HepG2 (cell line): ENCODE data around the gene DHX57. TPM values are rescaled to one million over a fixed set of nuclear protein-coding genes. Genes with fewer than 3 reads are reported as not detected.
A peak's percentile ranks its signal among the peaks of the same experiment; 100 is the strongest.

ENCODE experiments used
- ATAD3A ChIP-seq: sonication (generic); formaldehyde crosslinking; IDR thresholded peaks from 2 replicates; pipeline ENCODE4 v1.4.0; 2020; ENCODE audit warnings: missing genetic modification reagents
- CBX1 ChIP-seq: IDR thresholded peaks from one replicate; pipeline ENCODE4 v1.6.1; 2016; ENCODE audit warnings: antibody characterized with exemption, low read depth
- CREM ChIP-seq, 2 experiments: sonication (generic) in 1 of 2; formaldehyde crosslinking in 1 of 2; IDR thresholded peaks; 2 replicates each; pipeline versions ENCODE4 v1.4.0 to v1.6.1; 2016 to 2020; ENCODE audit warnings: antibody characterized with exemption in 1 of 2, mild to moderate bottlenecking in 1 of 2, missing genetic modification reagents in 1 of 2
- DPF2 ChIP-seq: sonication (generic); formaldehyde crosslinking; IDR thresholded peaks from 2 replicates; pipeline ENCODE4 v1.4.0; 2020; ENCODE audit warnings: mild to moderate bottlenecking, low read depth, missing genetic modification reagents, borderline replicate concordance
- TBX2 ChIP-seq: sonication (generic); formaldehyde crosslinking; IDR thresholded peaks from 2 replicates; pipeline ENCODE4 v1.5.0; 2020; ENCODE audit warnings: missing genetic modification reagents, mild to moderate bottlenecking, borderline replicate concordance
- ZNF280B ChIP-seq: sonication (generic); formaldehyde crosslinking; IDR thresholded peaks from 2 replicates; pipeline ENCODE4 v1.5.0; 2020; ENCODE audit warnings: missing genetic modification reagents, mild to moderate bottlenecking, borderline replicate concordance
- ZNF318 ChIP-seq: sonication (generic); formaldehyde crosslinking; IDR thresholded peaks from 2 replicates; pipeline ENCODE4 v1.4.0; 2020; ENCODE audit warnings: mild to moderate bottlenecking, missing genetic modification reagents
- polyA plus RNA-seq, 8 experiments: library from polyadenylated mRNA; depleted of rRNA in 3 of 8; stranded (reverse) in 7 of 8; unstranded in 1 of 8; fragments of >200 nt; fragmentation: Illumina TruSeq in 4 of 8; extraction: Trizol in 4 of 8; gene quantifications; 2 replicates each; pipeline versions ENCODE4 v1.2.1 to v1.2.3, GENCODE V29; 2011 to 2016; ENCODE audit warnings: low read depth in 4 of 8, missing spikeins in 1 of 8, mixed read lengths in 1 of 8; ENCODE audit not compliant: insufficient read depth in 1 of 8
- total RNA-seq, 5 experiments: library from RNA; depleted of rRNA; stranded (reverse); fragments of >200 nt; fragmentation: Illumina TruSeq; extraction: Trizol; gene quantifications; 2 replicates each; pipeline ENCODE4 v1.2.3, GENCODE V29; 2016; ENCODE audit warnings: low read depth in 1 of 5
- TF ChIP-seq, protein P1 (sequence below): sonication (generic); formaldehyde crosslinking; conservative IDR thresholded peaks from 2 replicates; pipeline ENCODE4 v1.8.1; 2023; ENCODE audit warnings: missing genetic modification reagents

The DHX57 gene
- total and polyA plus RNA-seq, 2 of the 13 experiments (the other 11 are each of a cell fraction or from before 2014, with no cell fraction given) = 9.2 to 24.2 TPM

- 0 out of 2 replicates have a peak, but pooled peaks have one; percentile 11 for TF ChIP-seq ZNF318 (CRISPR knock-in tag)
- no peak for TF ChIP-seq ATAD3A (CRISPR knock-in tag)
- no peak for TF ChIP-seq CBX1
- TF ChIP-seq, protein P1, sequence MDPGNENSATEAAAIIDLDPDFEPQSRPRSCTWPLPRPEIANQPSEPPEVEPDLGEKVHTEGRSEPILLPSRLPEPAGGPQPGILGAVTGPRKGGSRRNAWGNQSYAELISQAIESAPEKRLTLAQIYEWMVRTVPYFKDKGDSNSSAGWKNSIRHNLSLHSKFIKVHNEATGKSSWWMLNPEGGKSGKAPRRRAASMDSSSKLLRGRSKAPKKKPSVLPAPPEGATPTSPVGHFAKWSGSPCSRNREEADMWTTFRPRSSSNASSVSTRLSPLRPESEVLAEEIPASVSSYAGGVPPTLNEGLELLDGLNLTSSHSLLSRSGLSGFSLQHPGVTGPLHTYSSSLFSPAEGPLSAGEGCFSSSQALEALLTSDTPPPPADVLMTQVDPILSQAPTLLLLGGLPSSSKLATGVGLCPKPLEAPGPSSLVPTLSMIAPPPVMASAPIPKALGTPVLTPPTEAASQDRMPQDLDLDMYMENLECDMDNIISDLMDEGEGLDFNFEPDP = 0 out of 2 replicates have a peak, but pooled peaks have one; percentile 84
- 0 out of 2 replicates have a peak, but pooled peaks have one; percentile 12 for TF ChIP-seq DPF2 (CRISPR knock-in tag)
- no peak for TF ChIP-seq ZNF280B (CRISPR knock-in tag)
- no peak for TF ChIP-seq TBX2 (CRISPR knock-in tag)
- no peak for TF ChIP-seq CREM (IDR thresholded peaks at IDR 0.05)
- no peak for TF ChIP-seq CREM (CRISPR knock-in tag; IDR thresholded peaks at IDR 0.05)
These were observed 533 bp downstream of the DHX57 start (continued) for GRCh38 chr2:38875227-38875575.
